ENCODE measurements around the gene ZXDB. TPM values are rescaled to one million over a fixed set of nuclear protein-coding genes. Genes with fewer than 3 reads are reported as not detected.

Gene ZXDB
- total and polyA plus RNA-seq, 2 donors (not counting 3 experiments of a cell fraction or from before 2014, with no cell fraction given) = 6.3 to 8.4 TPM

DNA sequence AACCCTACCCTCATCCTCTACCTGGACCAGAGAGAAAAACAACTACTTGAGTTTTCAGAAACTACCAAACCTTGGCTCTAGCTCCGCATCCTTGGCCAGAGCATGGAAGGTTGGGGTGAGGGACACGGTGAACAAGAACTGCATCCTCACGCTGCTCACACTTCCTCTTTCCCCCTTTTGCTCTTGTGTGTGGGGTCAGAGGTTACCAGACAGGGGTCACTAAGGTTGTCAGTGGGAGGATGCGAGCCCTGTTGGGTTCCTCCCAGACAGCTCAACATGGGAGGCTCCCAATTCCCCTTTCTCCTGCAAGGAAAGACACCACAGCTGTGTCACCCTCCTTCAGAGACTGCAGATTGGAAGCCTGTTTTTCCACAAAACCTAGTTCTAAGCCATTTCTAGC lies 5.5 kb upstream of the ZXDB start:
- dilution Hi-C loops (cut with MboI; ENCODE audit: extremely low pct_ligation_motif_present, low sequenced_read_pairs) (no loop called here), intact Hi-C loops (cut with micrococcal nuclease) (no loop called here)
- Histone ChIP-seq H3K9me3 (replicated peaks; ENCODE audit: control insufficient read depth, insufficient read depth, low read length) (no peaks in the 10 kb centered on the region), H3K4me1 (ENCODE audit: control insufficient read depth, extremely low read depth, insufficient read depth, low read length) (peaks cover 6% of the 10 kb centered on the region), H3K4me2 (ENCODE audit: insufficient read depth, low read length) (no peak overlapping the region), H2AFZ (ENCODE audit: low read depth, low read length) (no peak overlapping the region), H3K9ac (replicated peaks; ENCODE audit: extremely low read depth, insufficient read depth, low read length) (no peak overlapping the region), H3K27ac (ENCODE audit: insufficient read depth, low read depth, low read length) (no peak overlapping the region), H4K20me1 (replicated peaks; ENCODE audit: control insufficient read depth, extremely low read depth, insufficient read depth, low read length) (no peaks in the 10 kb centered on the region), H3K9me1 (replicated peaks; ENCODE audit: control insufficient read depth, extremely low read depth, insufficient read depth, low read length) (no peaks in the 10 kb centered on the region), H3K4me3 (replicated peaks in 1 of 3; ENCODE audit: insufficient read depth in 1 of 3, low read depth in 1 of 3, low read length in 3 of 3) (no peak overlapping the region), H3K27me3 (ENCODE audit: control insufficient read depth in 2 of 2, insufficient read depth in 2 of 2, low read length in 2 of 2) (no peaks in the 10 kb centered on the region), H3K79me2 (ENCODE audit: control insufficient read depth, insufficient read depth, low read length) (no peaks in the 10 kb centered on the region), H3K36me3 (ENCODE audit: control insufficient read depth in 2 of 2, extremely low read depth in 1 of 2, insufficient read depth in 2 of 2, low read length in 2 of 2) (no peaks in the 10 kb centered on the region)
- POLR2A ChIA-PET = no interaction called here
- FAIRE-seq (no peak), DNase-seq (ENCODE audit: low read depth, low spot score) (no peak)
- TF ChIP-seq EZH2 (IDR thresholded peaks at IDR 0.05; ENCODE audit: borderline replicate concordance, low read depth, low read length, severe bottlenecking) (no peak), POLR2AphosphoS5 (IDR thresholded peaks at IDR 0.05; ENCODE audit: insufficient read depth, low read depth, low read length) (no peak), JUN (IDR thresholded peaks at IDR 0.05; ENCODE audit: borderline replicate concordance, insufficient read depth, insufficient read length, low read depth) (no peak), POLR2A (IDR thresholded peaks at IDR 0.05; ENCODE audit: low read depth, low read length) (no peak), MYC (IDR thresholded peaks at IDR 0.05; ENCODE audit: low read depth, low read length) (no peak), FOS (IDR thresholded peaks at IDR 0.05; ENCODE audit: borderline replicate concordance, insufficient read depth, low read length) (no peak), GATA2 (IDR thresholded peaks at IDR 0.05; ENCODE audit: insufficient read depth, insufficient read length, low read depth, low read length) (no peak)
- TF ChIP-seq, protein P1, sequence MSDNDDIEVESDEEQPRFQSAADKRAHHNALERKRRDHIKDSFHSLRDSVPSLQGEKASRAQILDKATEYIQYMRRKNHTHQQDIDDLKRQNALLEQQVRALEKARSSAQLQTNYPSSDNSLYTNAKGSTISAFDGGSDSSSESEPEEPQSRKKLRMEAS (IDR thresholded peaks at IDR 0.05; ENCODE audit: insufficient read depth, insufficient read length) = no peak
- TF ChIP-seq, protein P2, sequence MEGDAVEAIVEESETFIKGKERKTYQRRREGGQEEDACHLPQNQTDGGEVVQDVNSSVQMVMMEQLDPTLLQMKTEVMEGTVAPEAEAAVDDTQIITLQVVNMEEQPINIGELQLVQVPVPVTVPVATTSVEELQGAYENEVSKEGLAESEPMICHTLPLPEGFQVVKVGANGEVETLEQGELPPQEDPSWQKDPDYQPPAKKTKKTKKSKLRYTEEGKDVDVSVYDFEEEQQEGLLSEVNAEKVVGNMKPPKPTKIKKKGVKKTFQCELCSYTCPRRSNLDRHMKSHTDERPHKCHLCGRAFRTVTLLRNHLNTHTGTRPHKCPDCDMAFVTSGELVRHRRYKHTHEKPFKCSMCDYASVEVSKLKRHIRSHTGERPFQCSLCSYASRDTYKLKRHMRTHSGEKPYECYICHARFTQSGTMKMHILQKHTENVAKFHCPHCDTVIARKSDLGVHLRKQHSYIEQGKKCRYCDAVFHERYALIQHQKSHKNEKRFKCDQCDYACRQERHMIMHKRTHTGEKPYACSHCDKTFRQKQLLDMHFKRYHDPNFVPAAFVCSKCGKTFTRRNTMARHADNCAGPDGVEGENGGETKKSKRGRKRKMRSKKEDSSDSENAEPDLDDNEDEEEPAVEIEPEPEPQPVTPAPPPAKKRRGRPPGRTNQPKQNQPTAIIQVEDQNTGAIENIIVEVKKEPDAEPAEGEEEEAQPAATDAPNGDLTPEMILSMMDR (IDR thresholded peaks at IDR 0.05; ENCODE audit: extremely low read depth in 1 of 2, insufficient read depth in 1 of 2, low read depth in 1 of 2, low read length in 2 of 2) = no peak
- CTCF ChIA-PET = no interaction called here
- no TSS peak for BruUV-seq (replicated peaks)
